ENCODE measurements around the gene CYCS. TPM values are rescaled to one million over a fixed set of nuclear protein-coding genes. Genes with fewer than 3 reads are reported as not detected.

CYCS gene
- polyA plus RNA-seq, 2 of the 4 experiments (the other 2 are of a cell fraction), result 235 to 304 TPM

DNA sequence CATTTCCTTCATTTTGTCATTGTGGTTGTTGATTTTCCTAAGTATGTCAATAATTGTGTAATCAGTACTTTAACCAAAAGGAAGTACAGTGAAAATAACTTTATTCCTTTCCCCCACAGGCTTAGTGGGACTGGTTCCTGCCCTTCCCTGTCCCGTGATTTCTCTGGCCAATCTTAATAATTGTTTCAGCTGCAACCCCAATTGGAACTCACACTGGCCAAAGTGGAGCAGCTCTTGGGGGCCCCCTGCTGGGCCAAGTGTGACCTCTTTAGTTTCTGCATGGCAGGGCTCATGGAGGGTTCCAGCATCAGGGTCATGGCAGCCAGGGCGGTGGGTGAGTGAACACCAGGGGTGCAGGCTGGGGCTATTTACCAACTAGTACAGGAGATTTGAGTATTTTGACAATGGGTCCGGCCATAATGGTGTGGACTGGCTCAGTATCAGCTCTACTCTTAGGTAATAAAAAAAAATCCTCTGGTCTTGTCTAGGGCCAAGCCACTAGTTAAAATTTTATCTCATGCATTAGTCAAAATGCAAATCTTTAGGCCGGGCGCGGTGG is 31.7 kb downstream of the CYCS start:
- Histone ChIP-seq H3K27ac (peak overlapping the region; percentile 78 to 79), H3K9me3 (no peaks in the 10 kb centered on the region), H3K4me2 (peak overlapping the region; percentile 81), H3K4me1 (peaks cover 9% of the 10 kb centered on the region; the same call in 1 of the 3 replicates), H3K4me3 (peak overlapping the region; percentile 55)
- CTCF ChIA-PET, result interaction anchor here (0.6 to 12.6 kb wide), 70 partner anchors 7 to 1547 kb away, joined by 3 to 280 read pairs (median 4); partner anchors contain the start of gene OSBPL3
- peak; percentile 94 for ATAC-seq
- no peak for FAIRE-seq
- POLR2A ChIA-PET, result interaction anchor here (1.0 to 2.3 kb wide), 5 partner anchors 23 to 281 kb away, joined by 3 to 15 read pairs (median 4); partner anchors contain the start of genes CYCS and OSBPL3
- TF ChIP-seq RARB (CRISPR knock-in tag; IDR thresholded peaks at IDR 0.05) (no peak), RFX5 (IDR thresholded peaks at IDR 0.05) (no peak), FOSL2 (IDR thresholded peaks at IDR 0.05) (no peak), FOSL2 (CRISPR knock-in tag; IDR thresholded peaks at IDR 0.05) (no peak), MAZ (IDR thresholded peaks at IDR 0.05; ENCODE audit: borderline replicate concordance, low read depth, low read length) (no peak), RAD21 (conservative IDR thresholded peaks at IDR 0.05 in 1 of 2, IDR thresholded peaks at IDR 0.05 in 1 of 2) (peak; percentile 83 to 88), HEYL (CRISPR knock-in tag; IDR thresholded peaks at IDR 0.05) (no peak), GATA3 (IDR thresholded peaks at IDR 0.05; ENCODE audit: borderline replicate concordance) (no peak), SMC3 (IDR thresholded peaks at IDR 0.05) (peak; percentile 84), PHF8 (IDR thresholded peaks at IDR 0.05; ENCODE audit: borderline replicate concordance, low read depth) (no peak), ZNF302 (CRISPR knock-in tag; IDR thresholded peaks at IDR 0.05) (no peak), MAX (IDR thresholded peaks at IDR 0.05) (peak; percentile 46), JUN (IDR thresholded peaks at IDR 0.05) (no peak), HMGXB4 (CRISPR knock-in tag; IDR thresholded peaks at IDR 0.05; ENCODE audit: borderline replicate concordance) (no peak), MYC (IDR thresholded peaks at IDR 0.05; ENCODE audit: borderline replicate concordance, low read length) (no peak), KDM5A (IDR thresholded peaks at IDR 0.05) (no peak), CEBPB (IDR thresholded peaks at IDR 0.05) (peak in 1 of 2 experiments; percentile 65; a peak in 1 of 4 replicates), USF2 (IDR thresholded peaks at IDR 0.05) (peak; percentile 52; the same call in 1 of the 2 replicates)
- TF ChIP-seq, protein P1, sequence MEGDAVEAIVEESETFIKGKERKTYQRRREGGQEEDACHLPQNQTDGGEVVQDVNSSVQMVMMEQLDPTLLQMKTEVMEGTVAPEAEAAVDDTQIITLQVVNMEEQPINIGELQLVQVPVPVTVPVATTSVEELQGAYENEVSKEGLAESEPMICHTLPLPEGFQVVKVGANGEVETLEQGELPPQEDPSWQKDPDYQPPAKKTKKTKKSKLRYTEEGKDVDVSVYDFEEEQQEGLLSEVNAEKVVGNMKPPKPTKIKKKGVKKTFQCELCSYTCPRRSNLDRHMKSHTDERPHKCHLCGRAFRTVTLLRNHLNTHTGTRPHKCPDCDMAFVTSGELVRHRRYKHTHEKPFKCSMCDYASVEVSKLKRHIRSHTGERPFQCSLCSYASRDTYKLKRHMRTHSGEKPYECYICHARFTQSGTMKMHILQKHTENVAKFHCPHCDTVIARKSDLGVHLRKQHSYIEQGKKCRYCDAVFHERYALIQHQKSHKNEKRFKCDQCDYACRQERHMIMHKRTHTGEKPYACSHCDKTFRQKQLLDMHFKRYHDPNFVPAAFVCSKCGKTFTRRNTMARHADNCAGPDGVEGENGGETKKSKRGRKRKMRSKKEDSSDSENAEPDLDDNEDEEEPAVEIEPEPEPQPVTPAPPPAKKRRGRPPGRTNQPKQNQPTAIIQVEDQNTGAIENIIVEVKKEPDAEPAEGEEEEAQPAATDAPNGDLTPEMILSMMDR (IDR thresholded peaks at IDR 0.05), result peak; percentile 86
- 11% methylated on average over 6 of the region's 6 CpGs for WGBS (ENCODE audit: missing lambda C conversion rate)
- peak; percentile 86 to 90 for DNase-seq (ENCODE audit: low read depth in 1 of 2, low spot score in 1 of 2)

DNA sequence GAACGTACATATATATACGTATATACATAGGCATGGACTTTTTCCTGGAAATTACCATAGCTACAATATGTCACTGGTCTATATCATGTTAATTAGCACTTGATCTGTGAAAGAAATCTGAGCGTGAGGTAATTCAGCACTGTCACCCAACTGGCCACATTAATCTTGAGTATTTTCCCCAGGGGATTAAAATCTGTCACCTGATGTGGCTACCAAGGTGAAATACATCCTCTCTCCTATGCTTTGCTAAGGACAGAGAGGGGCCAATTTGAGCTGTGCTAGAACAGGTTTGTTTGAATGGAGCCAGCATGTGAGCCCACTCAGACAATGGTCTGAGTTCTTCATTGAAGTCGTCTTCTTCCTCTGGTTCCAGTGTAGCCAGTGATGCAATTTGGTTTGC is 33.3 kb downstream of the CYCS start:
- FAIRE-seq (no peak), DNase-seq (ENCODE audit: low read depth in 1 of 2, low spot score in 1 of 2) (no peak), ATAC-seq (no peak)
- Histone ChIP-seq H3K27ac (peak overlapping the region in 1 of 2 experiments; percentile 79; a peak in 2 of 6 replicates), H3K9me3 (no peaks in the 10 kb centered on the region), H3K4me2 (no peak overlapping the region), H3K4me3 (no peak overlapping the region), H3K4me1 (peaks cover 9% of the 10 kb centered on the region; the same call in 1 of the 3 replicates)
- POLR2A ChIA-PET, result no interaction called here
- WGBS (ENCODE audit: missing lambda C conversion rate), result 96% methylated on average over 4 of the region's 4 CpGs
- CTCF ChIA-PET, result interaction anchor here (1.2 to 12.6 kb wide), 10 partner anchors 10 to 1545 kb away, joined by 4 to 280 read pairs (median 14); partner anchors contain the start of genes CYCS and OSBPL3
- no peak for TF ChIP-seq POLR2A (IDR thresholded peaks at IDR 0.05; ENCODE audit: low read length)
- no peak for TF ChIP-seq FOSB (CRISPR knock-in tag; IDR thresholded peaks at IDR 0.05)
- TF ChIP-seq ELK1 (IDR thresholded peaks at IDR 0.05; ENCODE audit: low read depth, low read length), result no peak
- TF ChIP-seq, protein P2, sequence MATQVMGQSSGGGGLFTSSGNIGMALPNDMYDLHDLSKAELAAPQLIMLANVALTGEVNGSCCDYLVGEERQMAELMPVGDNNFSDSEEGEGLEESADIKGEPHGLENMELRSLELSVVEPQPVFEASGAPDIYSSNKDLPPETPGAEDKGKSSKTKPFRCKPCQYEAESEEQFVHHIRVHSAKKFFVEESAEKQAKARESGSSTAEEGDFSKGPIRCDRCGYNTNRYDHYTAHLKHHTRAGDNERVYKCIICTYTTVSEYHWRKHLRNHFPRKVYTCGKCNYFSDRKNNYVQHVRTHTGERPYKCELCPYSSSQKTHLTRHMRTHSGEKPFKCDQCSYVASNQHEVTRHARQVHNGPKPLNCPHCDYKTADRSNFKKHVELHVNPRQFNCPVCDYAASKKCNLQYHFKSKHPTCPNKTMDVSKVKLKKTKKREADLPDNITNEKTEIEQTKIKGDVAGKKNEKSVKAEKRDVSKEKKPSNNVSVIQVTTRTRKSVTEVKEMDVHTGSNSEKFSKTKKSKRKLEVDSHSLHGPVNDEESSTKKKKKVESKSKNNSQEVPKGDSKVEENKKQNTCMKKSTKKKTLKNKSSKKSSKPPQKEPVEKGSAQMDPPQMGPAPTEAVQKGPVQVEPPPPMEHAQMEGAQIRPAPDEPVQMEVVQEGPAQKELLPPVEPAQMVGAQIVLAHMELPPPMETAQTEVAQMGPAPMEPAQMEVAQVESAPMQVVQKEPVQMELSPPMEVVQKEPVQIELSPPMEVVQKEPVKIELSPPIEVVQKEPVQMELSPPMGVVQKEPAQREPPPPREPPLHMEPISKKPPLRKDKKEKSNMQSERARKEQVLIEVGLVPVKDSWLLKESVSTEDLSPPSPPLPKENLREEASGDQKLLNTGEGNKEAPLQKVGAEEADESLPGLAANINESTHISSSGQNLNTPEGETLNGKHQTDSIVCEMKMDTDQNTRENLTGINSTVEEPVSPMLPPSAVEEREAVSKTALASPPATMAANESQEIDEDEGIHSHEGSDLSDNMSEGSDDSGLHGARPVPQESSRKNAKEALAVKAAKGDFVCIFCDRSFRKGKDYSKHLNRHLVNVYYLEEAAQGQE (IDR thresholded peaks at IDR 0.05), result no peak
- TF ChIP-seq MAFK (IDR thresholded peaks at IDR 0.05; ENCODE audit: partially characterized antibody), result no peak
- TF ChIP-seq ESRRA (IDR thresholded peaks at IDR 0.05; ENCODE audit: borderline replicate concordance, low read length), result no peak
- no peak for TF ChIP-seq USF2 (IDR thresholded peaks at IDR 0.05)
- no peak for TF ChIP-seq SREBF2 (IDR thresholded peaks at IDR 0.05)
- TF ChIP-seq PHF8 (IDR thresholded peaks at IDR 0.05; ENCODE audit: borderline replicate concordance, low read depth), result no peak

Measured in A549 (cell line).